ENCODE measurements around the gene HOXA4. TPM values are rescaled to one million over a fixed set of nuclear protein-coding genes. Genes with fewer than 3 reads are reported as not detected.

HOXA4 gene
- total RNA-seq: 3.8 and 6.8 TPM in 2 replicates

GRCh38 chr7:27130540-27131389, at the start of gene HOXA4:
HOXA4 (minus strand) TSS chr7:27130757; CDS start chr7:27130733, 24 bp downstream.
- DNase-seq (ENCODE audit: extremely low read depth, low read depth, low spot score): no peak

DNA sequence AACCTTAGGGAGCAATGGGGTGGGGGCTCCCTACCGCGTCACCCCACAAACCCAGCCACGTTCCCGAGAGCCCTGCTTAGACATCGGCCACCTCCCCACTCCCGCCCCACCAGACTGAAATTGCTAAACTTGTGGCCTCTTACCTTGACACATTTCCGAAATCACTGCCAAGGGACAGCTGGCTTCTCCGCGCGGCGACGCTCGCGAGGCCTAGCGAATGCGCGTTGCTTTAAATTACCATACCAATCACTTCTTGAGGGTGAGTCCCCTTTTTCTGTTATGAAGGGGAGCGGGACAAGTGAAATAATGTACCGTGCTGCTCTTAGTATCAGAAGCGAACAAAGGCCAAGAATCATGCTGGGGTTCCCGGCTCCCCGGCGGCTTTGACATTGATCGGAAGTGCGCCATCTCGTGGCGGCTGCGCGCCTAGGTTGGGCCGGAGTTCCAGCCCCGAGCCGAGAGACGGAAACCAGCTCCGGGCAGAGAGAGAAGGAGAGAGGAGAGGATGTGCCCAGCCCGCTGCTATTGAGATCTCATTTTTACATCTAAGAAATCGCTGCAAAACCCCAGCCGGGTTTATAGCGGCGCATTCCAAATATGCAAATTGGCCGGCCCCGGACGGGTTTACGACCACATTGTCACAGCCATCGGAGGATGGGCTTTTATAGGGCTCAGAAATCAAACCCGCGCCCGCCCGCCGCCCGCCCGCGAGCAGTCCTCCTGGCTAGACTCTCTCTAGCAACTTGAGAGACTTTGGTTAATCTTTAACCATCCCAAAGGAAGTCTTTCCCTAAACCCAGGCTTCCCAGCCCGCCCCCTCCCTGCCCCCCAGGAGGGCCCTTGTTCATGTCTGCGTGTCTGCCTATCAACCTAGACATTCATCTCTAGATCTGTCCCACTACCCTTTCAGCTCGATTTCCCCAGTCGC, 49.2 kb upstream of the HOXA4 start:
- DNase-seq (ENCODE audit: extremely low read depth, low read depth, low spot score): no peak

- no peak for DNase-seq (ENCODE audit: extremely low read depth, low read depth, low spot score)
These were observed 48.5 kb upstream of the HOXA4 start for GRCh38 chr7:27179030-27179429.

DNA sequence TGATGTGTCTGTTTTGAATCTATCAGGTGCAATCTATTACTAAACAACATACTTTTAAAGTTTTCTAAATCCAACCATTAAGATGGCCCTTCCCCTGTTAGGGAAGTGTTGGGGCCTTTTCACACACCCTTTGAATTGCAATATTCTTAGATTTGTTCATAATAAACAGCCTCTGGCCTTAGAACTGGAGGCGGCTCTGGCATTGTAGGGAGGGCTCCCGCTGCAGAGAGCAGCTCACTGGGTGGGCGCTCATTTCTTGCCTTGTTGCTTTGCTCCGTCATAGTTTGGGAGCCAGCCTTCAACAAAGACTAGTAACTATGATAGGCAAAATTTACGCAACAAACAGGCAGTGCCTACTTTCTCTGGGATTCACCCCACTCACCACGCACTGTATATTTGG, 47.8 kb upstream of the HOXA4 start:
- DNase-seq (ENCODE audit: extremely low read depth, low read depth, low spot score): no peak

DNA sequence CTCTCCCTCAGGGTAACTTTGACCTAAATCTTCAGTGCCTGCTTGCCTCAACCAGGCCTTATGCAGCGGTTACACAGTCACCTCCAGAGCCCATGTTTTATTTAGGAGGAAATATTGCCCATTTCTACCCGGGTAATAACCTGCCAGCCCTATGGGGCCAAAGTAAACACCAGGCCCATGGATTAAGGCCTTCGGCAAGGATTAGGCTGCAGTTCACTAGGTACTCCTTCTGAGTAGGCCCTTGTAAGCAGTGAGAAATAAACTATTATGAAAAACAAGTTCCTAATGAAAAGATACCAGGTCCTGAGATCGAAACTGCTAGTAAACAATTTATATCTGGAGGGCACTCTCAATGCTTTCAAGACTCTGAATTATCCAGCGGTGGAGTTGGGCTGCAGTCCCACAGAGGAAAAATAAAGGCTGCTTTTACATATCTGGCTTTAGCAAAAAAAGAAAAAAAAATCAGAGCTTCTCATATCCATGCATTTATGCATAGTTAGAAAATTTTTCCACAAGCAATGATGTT, 47.3 kb upstream of the HOXA4 start:
- DNase-seq (ENCODE audit: extremely low read depth, low read depth, low spot score): no peak

- DNase-seq (ENCODE audit: extremely low read depth, low read depth, low spot score): no peak
These were observed 46.6 kb upstream of the HOXA4 start for GRCh38 chr7:27176962-27177794.

GRCh38 chr7:27176524-27176845, 45.9 kb upstream of the HOXA4 start:
- DNase-seq (ENCODE audit: extremely low read depth, low read depth, low spot score): no peak

- DNase-seq (ENCODE audit: extremely low read depth, low read depth, low spot score): no peak
These were observed 45.3 kb upstream of the HOXA4 start for GRCh38 chr7:27175626-27176523.

GRCh38 chr7:27174874-27175625, 44.5 kb upstream of the HOXA4 start:
- no peak for DNase-seq (ENCODE audit: extremely low read depth, low read depth, low spot score)

GRCh38 chr7:27173956-27174873, 43.7 kb upstream of the HOXA4 start, which contains the start of gene HOXA10:
HOXA10 (minus strand) TSS chr7:27174320; CDS start chr7:27174306, 14 bp downstream.
- DNase-seq (ENCODE audit: extremely low read depth, low read depth, low spot score): no peak

DNA sequence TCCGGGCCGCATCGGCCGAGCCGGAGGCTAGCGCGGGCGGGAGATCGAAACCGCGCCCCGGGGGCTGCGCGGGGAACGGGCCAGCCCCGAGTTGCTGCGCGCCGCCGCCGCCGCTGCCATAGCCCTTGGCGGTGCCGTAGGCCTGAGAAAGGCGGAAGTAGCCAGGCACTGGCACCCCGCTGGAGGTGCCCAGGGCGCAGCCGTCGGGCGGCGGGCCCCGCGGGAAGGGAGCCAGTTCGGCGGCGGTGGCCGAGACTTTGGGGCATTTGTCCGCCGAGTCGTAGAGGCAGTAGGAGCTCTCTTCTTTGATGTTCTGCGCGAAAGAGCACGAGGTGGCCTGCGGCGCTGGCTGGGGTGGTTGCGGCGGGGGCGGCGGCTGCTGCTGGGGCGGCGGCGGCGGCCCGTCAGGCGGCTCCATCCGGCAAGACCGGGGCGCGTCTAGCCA, 43.0 kb upstream of the HOXA4 start:
- DNase-seq (ENCODE audit: extremely low read depth, low read depth, low spot score): no peak

DNA sequence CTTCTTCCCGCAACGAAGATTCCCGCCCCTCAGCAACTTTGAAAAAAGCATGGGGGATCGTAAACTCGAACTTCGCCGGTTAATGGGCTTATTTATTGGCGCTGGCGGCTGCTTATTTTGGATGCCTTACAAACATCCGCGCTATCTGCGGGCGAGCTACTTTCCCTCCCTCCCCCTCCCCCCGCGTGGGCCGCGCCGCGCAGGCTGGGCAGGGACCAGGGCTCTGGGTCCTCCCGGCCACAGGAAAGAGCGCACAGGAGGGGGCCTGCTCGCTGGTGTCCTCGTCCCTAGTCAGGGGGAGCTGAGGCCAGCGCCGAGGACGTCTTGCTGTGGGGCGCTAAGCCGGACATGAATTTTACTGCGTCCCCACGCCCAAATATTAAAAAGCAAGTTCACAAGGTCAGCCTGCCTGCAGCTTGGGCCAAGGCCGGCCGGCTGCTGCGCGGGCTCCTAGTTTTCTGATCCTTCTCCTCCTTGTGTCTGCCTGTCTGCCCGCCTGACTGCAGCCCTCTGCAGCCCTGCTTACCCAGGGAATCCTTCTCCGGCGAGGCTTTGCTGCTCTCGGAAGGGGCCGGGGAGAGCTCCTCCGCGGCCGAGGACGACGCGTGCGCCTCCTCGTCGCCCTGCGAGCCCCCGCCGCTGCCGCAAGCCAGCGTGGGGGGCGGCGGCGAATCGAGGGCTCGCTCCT, 42.4 kb upstream of the HOXA4 start:
- DNase-seq (ENCODE audit: extremely low read depth, low read depth, low spot score): no peak

- DNase-seq (ENCODE audit: extremely low read depth, low read depth, low spot score): no peak
These were observed 41.8 kb upstream of the HOXA4 start for GRCh38 chr7:27172315-27172774.

GRCh38 chr7:27171637-27172314, 41.2 kb upstream of the HOXA4 start:
- DNase-seq (ENCODE audit: extremely low read depth, low read depth, low spot score): no peak

- DNase-seq (ENCODE audit: extremely low read depth, low read depth, low spot score): no peak
These were observed 40.7 kb upstream of the HOXA4 start for GRCh38 chr7:27171325-27171636.

Data from glomerular endothelial cell (primary cell).